ENCODE data around the gene CXCR2. TPM values are rescaled to one million over a fixed set of nuclear protein-coding genes. Genes with fewer than 3 reads are reported as not detected.
A peak's percentile ranks its signal among the peaks of the same experiment; 100 is the strongest.

The CXCR2 gene
- total RNA-seq, 4 donors from 2014 or later = 5.7 to 32.2 (median 19.1) TPM

DNA sequence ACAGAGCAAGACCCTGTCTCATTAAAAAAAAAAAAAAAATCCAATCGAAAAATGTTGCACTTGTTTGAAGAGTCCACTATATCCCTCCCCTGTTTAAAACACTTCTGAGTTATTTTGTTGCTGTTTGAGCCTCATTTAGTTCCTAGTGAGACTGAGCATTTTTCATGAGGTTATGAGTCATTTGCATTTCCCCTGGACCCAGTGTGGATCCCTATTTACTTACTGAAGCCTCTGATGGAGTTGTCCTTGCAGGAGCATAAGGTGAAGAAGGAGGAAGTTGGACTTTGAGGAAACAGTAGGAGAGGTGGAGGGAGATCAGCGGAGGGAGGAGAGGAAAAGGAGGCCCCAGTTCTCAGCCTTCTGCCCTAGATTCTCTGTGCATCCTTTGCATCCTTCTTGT, 35.8 kb downstream of the CXCR2 start:
- 58 to 63% methylated on average over 2 of the region's 2 CpGs for WGBS, 2 donors
- TF ChIP-seq POLR2A (IDR thresholded peaks at IDR 0.05) = no peak
- Histone ChIP-seq H3K9me3 (no peaks in the 10 kb centered on the region), H3K36me3 (no peaks in the 10 kb centered on the region), H3K27ac (no peak overlapping the region), H3K4me1 (peaks cover 0 to 5% (median 3%) of the 10 kb centered on the region in 3 donors), H3K4me3 (no peak overlapping the region), H3K27me3 (peaks cover 0 to 7% (median 0%) of the 10 kb centered on the region in 4 donors)
- intact Hi-C loops (cut with DNase I) = no loop called here
- DNase-seq = no peak

DNA sequence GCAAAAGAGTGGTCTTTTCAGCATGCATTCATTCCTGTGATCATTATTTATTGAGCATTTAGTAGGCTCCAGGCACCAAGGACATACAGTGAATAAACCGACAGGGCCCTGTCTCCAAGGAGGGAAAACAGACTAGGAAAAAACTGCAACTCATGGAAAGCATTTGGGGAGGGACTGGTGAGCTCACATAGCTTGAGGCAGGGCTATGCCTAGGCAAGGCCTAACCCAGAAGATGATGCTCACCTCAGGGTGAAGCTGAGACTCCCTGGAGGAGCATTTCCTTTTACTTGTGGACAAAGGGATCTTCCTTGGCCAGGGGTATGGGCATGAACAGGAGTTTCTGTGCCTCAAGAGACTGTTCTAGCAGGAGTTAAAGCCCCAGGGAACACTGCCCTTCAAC, 37.0 kb downstream of the CXCR2 start:
- Histone ChIP-seq H3K36me3 (no peaks in the 10 kb centered on the region), H3K4me1 (peaks cover 0 to 16% (median 6%) of the 10 kb centered on the region in 3 donors), H3K4me3 (no peak overlapping the region), H3K27ac (no peak overlapping the region), H3K27me3 (peaks cover 0 to 7% (median 0%) of the 10 kb centered on the region in 4 donors), H3K9me3 (no peaks in the 10 kb centered on the region)
- TF ChIP-seq POLR2A (IDR thresholded peaks at IDR 0.05) = no peak
- TF ChIP-seq, protein P1, sequence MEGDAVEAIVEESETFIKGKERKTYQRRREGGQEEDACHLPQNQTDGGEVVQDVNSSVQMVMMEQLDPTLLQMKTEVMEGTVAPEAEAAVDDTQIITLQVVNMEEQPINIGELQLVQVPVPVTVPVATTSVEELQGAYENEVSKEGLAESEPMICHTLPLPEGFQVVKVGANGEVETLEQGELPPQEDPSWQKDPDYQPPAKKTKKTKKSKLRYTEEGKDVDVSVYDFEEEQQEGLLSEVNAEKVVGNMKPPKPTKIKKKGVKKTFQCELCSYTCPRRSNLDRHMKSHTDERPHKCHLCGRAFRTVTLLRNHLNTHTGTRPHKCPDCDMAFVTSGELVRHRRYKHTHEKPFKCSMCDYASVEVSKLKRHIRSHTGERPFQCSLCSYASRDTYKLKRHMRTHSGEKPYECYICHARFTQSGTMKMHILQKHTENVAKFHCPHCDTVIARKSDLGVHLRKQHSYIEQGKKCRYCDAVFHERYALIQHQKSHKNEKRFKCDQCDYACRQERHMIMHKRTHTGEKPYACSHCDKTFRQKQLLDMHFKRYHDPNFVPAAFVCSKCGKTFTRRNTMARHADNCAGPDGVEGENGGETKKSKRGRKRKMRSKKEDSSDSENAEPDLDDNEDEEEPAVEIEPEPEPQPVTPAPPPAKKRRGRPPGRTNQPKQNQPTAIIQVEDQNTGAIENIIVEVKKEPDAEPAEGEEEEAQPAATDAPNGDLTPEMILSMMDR (IDR thresholded peaks at IDR 0.05) = no peak
- intact Hi-C loops (cut with DNase I) = no loop called here
- DNase-seq = no peak
- WGBS, 2 donors = 36 to 45% methylated on average over 1 of the region's 1 CpG

DNA sequence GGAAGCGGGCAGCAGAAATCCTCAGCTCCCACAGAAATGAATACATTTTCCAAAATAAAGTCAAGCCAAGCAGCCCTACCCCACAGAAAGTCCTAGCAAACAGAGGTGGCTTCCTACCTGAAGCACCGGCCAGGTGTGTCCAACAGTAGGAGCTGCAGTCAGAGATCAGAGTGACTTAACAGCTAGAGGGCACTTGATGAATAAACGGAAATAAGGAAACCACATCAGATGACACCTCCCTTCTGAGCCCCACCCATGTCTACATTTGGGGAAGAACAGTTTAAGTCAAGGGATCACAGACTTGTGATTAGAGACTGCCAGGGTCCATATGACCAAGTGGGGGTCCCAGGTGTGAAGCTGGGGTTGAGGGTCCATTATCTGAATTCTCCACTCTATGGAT, 41.0 kb downstream of the CXCR2 start, which contains the start of gene CXCR1:
Gene CXCR1 (minus strand): TSS at position 172 of the 400 bp plus-strand sequence. CDS start 1,751 bp downstream, outside the sequence.
- H3K4me1 ChIP-seq = peaks cover 0 to 25% (median 6%) of the 10 kb centered on the region in 3 donors
- DNase-seq = no peak
- peaks cover 0 to 7% (median 0%) of the 10 kb centered on the region in 4 donors for H3K27me3 ChIP-seq
- H3K9me3 ChIP-seq = no peaks in the 10 kb centered on the region
- no peak within 1 kb of the TSS for H3K4me3 ChIP-seq
- 40 to 52% methylated on average over 2 to 3 of the region's 3 CpGs for WGBS, 2 donors
- TF ChIP-seq POLR2A (IDR thresholded peaks at IDR 0.05) = no peak
- TF ChIP-seq, protein P1 (IDR thresholded peaks at IDR 0.05) = peak in 1 of 6 experiments; percentile 47
- H3K36me3 ChIP-seq = no peaks in the 10 kb centered on the region
- intact Hi-C loops (cut with DNase I) = no loop called here
- no peak within 1 kb of the TSS for H3K27ac ChIP-seq

DNA sequence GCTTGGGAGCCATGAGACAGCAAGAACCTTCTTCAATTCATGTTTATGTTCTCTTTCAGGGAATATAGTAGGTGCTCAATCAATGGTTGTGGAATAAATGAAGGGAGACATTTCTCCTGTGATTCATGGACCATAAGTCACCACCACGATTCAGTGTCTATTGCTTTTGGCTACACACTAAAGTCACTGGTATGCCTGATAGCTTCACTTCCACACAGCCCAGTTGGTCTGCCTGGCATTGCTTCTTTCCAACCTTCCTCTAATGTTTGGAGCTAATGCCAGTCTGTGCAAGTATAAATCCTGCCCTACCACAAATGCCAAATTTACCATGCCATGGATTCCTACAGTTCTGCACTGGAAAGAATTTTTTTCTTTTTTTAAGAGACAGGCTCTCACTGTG, 42.2 kb downstream of the CXCR2 start:
- Histone ChIP-seq H3K4me1 (peaks cover 0 to 25% (median 6%) of the 10 kb centered on the region in 3 donors), H3K27ac (no peak overlapping the region), H3K9me3 (no peaks in the 10 kb centered on the region), H3K27me3 (peaks cover 0 to 7% (median 0%) of the 10 kb centered on the region in 4 donors), H3K4me3 (no peak overlapping the region), H3K36me3 (no peaks in the 10 kb centered on the region)
- WGBS, 2 donors = 28% methylated on average over 1 of the region's 1 CpG; no CpG with 5 or more reads in 1 of the 2 donors
- intact Hi-C loops (cut with DNase I) = no loop called here
- DNase-seq = no peak
- no peak for TF ChIP-seq POLR2A (IDR thresholded peaks at IDR 0.05)
- TF ChIP-seq, protein P1 (IDR thresholded peaks at IDR 0.05) = no peak

DNA sequence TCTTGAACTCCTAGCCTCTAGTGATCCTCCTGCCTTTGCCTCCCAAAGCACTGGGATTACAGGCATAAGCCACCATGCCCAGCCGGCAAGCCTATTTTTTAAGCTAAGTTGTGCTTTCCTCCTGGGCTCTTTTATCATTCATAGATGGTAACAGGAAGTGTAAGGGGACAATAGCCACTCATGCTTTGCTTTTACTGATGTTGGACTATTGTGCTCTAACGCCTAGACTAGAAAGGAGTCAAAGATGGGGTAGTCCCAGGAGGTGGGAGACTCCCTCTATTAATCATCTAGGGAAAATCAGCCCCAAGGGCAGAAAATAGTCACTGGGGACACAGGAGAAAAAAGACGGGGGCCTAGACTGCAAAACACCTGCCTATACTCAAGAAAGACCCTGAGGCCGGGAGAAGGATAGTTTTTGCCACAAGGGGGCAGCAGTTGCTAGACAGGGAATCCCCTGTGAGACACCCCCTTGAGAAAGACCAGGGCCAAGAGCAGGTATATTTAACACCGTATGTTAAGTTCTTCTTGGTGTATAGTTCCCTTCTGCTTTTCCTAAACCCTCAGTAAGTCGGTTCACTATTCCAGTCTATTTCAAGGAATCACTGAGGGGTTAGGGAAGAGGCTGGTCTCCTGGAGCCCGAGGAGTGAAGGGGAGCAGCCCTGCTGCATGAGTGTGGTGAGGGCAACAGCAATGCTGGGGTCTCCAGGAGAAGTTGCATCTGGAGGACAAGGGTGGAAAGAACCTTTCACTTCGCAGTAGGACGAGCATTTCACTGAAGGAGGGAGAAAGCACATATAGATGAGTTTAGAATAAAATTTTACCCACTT, 43.0 kb downstream of the CXCR2 start:
- no peak for TF ChIP-seq POLR2A (IDR thresholded peaks at IDR 0.05)
- TF ChIP-seq, protein P1 (IDR thresholded peaks at IDR 0.05) = peak; percentile 36 to 57 (median 48)
- H3K36me3 ChIP-seq = no peaks in the 10 kb centered on the region
- H3K4me1 ChIP-seq = peaks cover 0 to 25% (median 6%) of the 10 kb centered on the region in 3 donors
- H3K27ac ChIP-seq = no peak overlapping the region
- 48 to 53% methylated on average over 8 to 9 of the region's 9 CpGs for WGBS, 2 donors
- no peaks in the 10 kb centered on the region for H3K9me3 ChIP-seq
- intact Hi-C loops (cut with DNase I) = no loop called here
- DNase-seq = no peak
- H3K27me3 ChIP-seq = peaks cover 0 to 5% (median 0%) of the 10 kb centered on the region in 4 donors
- H3K4me3 ChIP-seq = no peak overlapping the region
